SK-N-SH (cell line): ENCODE measurements around the gene SUGT1. TPM values are rescaled to one million over a fixed set of nuclear protein-coding genes. Genes with fewer than 3 reads are reported as not detected.

Experiments used
- CTCF ChIA-PET: fragments of 300-600, 350-600 bp; formaldehyde crosslinking; extraction: SDS; loops from one replicate; lab custom pipeline; 2021; lab: Yijun Ruan, JAX
- POLR2A ChIA-PET: fragments of 350-600 bp; sonication (Branson Sonifier 250); formaldehyde crosslinking; extraction: SDS; loops from one replicate; lab custom pipeline; 2020; ENCODE audit warnings: antibody characterized with exemption, inconsistent platforms; lab: Yijun Ruan, JAX
- DNase-seq: peaks from one replicate; pipeline ENCODE4 v3.0.0; 2012
- H2AFZ ChIP-seq: fragments of 200-600 bp; sonication (generic); 2 replicates; pipeline ENCODE4 v1.8.1; 2016; ENCODE audit warnings: antibody characterized with exemption, mild to moderate bottlenecking, low read depth
- H3F3A ChIP-seq: fragments of 200-600 bp; sonication (generic); replicated peaks from 2 replicates; pipeline ENCODE3; 2016; ENCODE audit warnings: antibody characterized with exemption, mild to moderate bottlenecking; ENCODE audit not compliant: insufficient read depth
- H3K27ac ChIP-seq, 2 experiments: fragments of 200-500 bp in 1 of 2; fragments of 200-600 bp in 1 of 2; sonication (Bioruptor generic) in 1 of 2; sonication (generic), shearing (Covaris generic) in 1 of 2; 2 replicates each; pipeline versions ENCODE4 v1.5.1 to v1.6.1; 2014 to 2016; ENCODE audit warnings: low read depth in 2 of 2, inconsistent platforms in 1 of 2, low read length in 1 of 2, mild to moderate bottlenecking in 1 of 2, mixed read lengths in 1 of 2
- H3K27me3 ChIP-seq: fragments of 200-600 bp; sonication (generic), shearing (Covaris generic); 2 replicates; pipeline ENCODE4 v1.6.1; 2016; ENCODE audit warnings: mixed run types; ENCODE audit not compliant: insufficient read depth
- H3K36me3 ChIP-seq, 2 experiments: fragments of 200-500 bp in 1 of 2; fragments of 200-600 bp in 1 of 2; sonication (Bioruptor generic) in 1 of 2; sonication (generic) in 1 of 2; replicated peaks in 1 of 2; 2 replicates each; pipeline versions ENCODE3 to v1.5.1; 2014 to 2016; ENCODE audit warnings: low read length in 1 of 2, mild to moderate bottlenecking in 1 of 2; ENCODE audit not compliant: insufficient read depth in 2 of 2, control insufficient read depth in 1 of 2
- H3K4me1 ChIP-seq, 2 experiments: fragments of 200-500 bp in 1 of 2; fragments of 200-600 bp in 1 of 2; sonication (Bioruptor generic) in 1 of 2; sonication (generic), shearing (Covaris generic) in 1 of 2; 2 replicates each; pipeline versions ENCODE4 v1.5.1 to v1.6.1; 2014 to 2016; ENCODE audit warnings: low read depth in 1 of 2, low read length in 1 of 2, mixed run types in 1 of 2; ENCODE audit not compliant: insufficient read depth in 2 of 2, control insufficient read depth in 1 of 2
- H3K4me2 ChIP-seq: fragments of 200-600 bp; sonication (generic), shearing (Covaris generic); 2 replicates; pipeline ENCODE4 v1.6.1; 2017; ENCODE audit warnings: mixed run types
- H3K4me3 ChIP-seq, 2 experiments: fragments of 200-500 bp in 1 of 2; fragments of 200-600 bp in 1 of 2; sonication (Bioruptor generic) in 1 of 2; sonication (generic), shearing (Covaris generic) in 1 of 2; 2 replicates each; pipeline versions ENCODE4 v1.5.1 to v1.8.1; 2014 to 2016; ENCODE audit warnings: low read depth in 2 of 2, inconsistent platforms in 1 of 2, low read length in 1 of 2, mild to moderate bottlenecking in 1 of 2, mixed read lengths in 1 of 2, moderate library complexity in 1 of 2
- H3K79me2 ChIP-seq: fragments of 200-600 bp; sonication (generic); 2 replicates; pipeline ENCODE4 v1.8.1; 2017; ENCODE audit warnings: mild to moderate bottlenecking; ENCODE audit not compliant: insufficient read depth
- H3K9ac ChIP-seq: fragments of 200-600 bp; sonication (generic); 2 replicates; pipeline ENCODE4 v1.6.1; 2017; ENCODE audit warnings: mixed run types
- H3K9me2 ChIP-seq: fragments of 200-600 bp; sonication (generic); 2 replicates; pipeline ENCODE4 v1.6.1; 2017; ENCODE audit warnings: mixed run types
- H3K9me3 ChIP-seq: fragments of 200-600 bp; sonication (generic); 2 replicates; pipeline ENCODE4 v1.6.1; 2017; ENCODE audit warnings: mixed run types, mild to moderate bottlenecking, moderate library complexity
- H4K20me1 ChIP-seq: fragments of 200-600 bp; sonication (generic); 2 replicates; pipeline ENCODE4 v1.6.1; 2017; ENCODE audit warnings: mild to moderate bottlenecking, mixed run types; ENCODE audit not compliant: insufficient read depth
- CHD2 ChIP-seq: fragments of 150-350 bp; IDR thresholded peaks from 2 replicates; pipeline ENCODE4 v1.6.1; 2018; ENCODE audit warnings: low read length; ENCODE audit not compliant: partially characterized antibody
- ELF1 ChIP-seq: IDR thresholded peaks from 2 replicates; pipeline ENCODE4 v1.4.0; 2012
- EP300 ChIP-seq, 2 experiments: IDR thresholded peaks; 2 replicates each; pipeline versions ENCODE4 v1.4.0 to v1.6.1; 2012; ENCODE audit warnings: borderline replicate concordance in 1 of 2, low read depth in 1 of 2, low read length in 1 of 2
- FOSL2 ChIP-seq: IDR thresholded peaks from 2 replicates; pipeline ENCODE4 v1.4.0; 2012; ENCODE audit warnings: low read depth, mild to moderate bottlenecking, moderate library complexity, borderline replicate concordance
- FOXM1 ChIP-seq: IDR thresholded peaks from 2 replicates; pipeline ENCODE4 v1.4.0; 2012; ENCODE audit warnings: low read depth, mild to moderate bottlenecking
- GABPA ChIP-seq: IDR thresholded peaks from 2 replicates; pipeline ENCODE4 v1.4.0; 2012; ENCODE audit warnings: low read depth, mild to moderate bottlenecking
- IRF3 ChIP-seq: fragments of 150-350 bp; IDR thresholded peaks from 2 replicates; pipeline ENCODE4 v1.6.1; 2016; ENCODE audit warnings: mild to moderate bottlenecking, low read depth, low read length
- JUND ChIP-seq: IDR thresholded peaks from 2 replicates; pipeline ENCODE4 v1.4.0; 2012
- MEF2A ChIP-seq: IDR thresholded peaks from 2 replicates; pipeline ENCODE4 v1.4.0; 2012; ENCODE audit warnings: low read depth, borderline replicate concordance
- MXI1 ChIP-seq: IDR thresholded peaks from 2 replicates; pipeline ENCODE4 v1.6.1; 2012; ENCODE audit warnings: mild to moderate bottlenecking, low read depth, low read length, improper control_type of control experiment
- NFIC ChIP-seq: IDR thresholded peaks from 2 replicates; pipeline ENCODE4 v1.4.0; 2012; ENCODE audit warnings: borderline replicate concordance
- POLR2AphosphoS5 ChIP-seq: IDR thresholded peaks from 2 replicates; pipeline ENCODE4 v1.6.1; 2012; ENCODE audit warnings: low read depth, low read length
- SMC3 ChIP-seq: IDR thresholded peaks from 2 replicates; pipeline ENCODE4 v1.6.1; 2012; ENCODE audit warnings: low read depth, low read length, improper control_type of control experiment
- TAF1 ChIP-seq: IDR thresholded peaks from 2 replicates; pipeline ENCODE4 v1.6.1; 2012; ENCODE audit warnings: low read depth, mild to moderate bottlenecking, low read length, moderate library complexity, borderline replicate concordance
- TCF12 ChIP-seq: IDR thresholded peaks from 2 replicates; pipeline ENCODE4 v1.4.0; 2012
- USF1 ChIP-seq: IDR thresholded peaks from 2 replicates; pipeline ENCODE4 v1.4.0; 2012; ENCODE audit warnings: low read depth, borderline replicate concordance
- USF2 ChIP-seq: fragments of 150-350 bp; IDR thresholded peaks from 2 replicates; pipeline ENCODE4 v1.6.1; 2017; ENCODE audit warnings: antibody characterized with exemption, low read length, low read depth, borderline replicate concordance
- ZBTB33 ChIP-seq: IDR thresholded peaks from 2 replicates; pipeline ENCODE4 v1.4.0; 2012; ENCODE audit warnings: low read depth, borderline replicate concordance
- WGBS: methylation state at CpG from one replicate; pipeline ENCODE4 v1.1.6; 2017; ENCODE audit warnings: low lambda C conversion rate; 5-methylcytosine and 5-hydroxymethylcytosine counted together
- polyA plus RNA-seq, 3 experiments: library from polyadenylated mRNA; depleted of rRNA; stranded (reverse); fragments of >200 nt; gene quantifications; 2 replicates each; pipeline ENCODE4 v1.2.3, GENCODE V29; 2012

The SUGT1 gene
- polyA plus RNA-seq, 1 of the 3 experiments (the other 2 are of a cell fraction) = 18.6 TPM

- no peaks in the 10 kb centered on the region for H3K9me2 ChIP-seq
- no peak for DNase-seq
- H4K20me1 ChIP-seq = no peaks in the 10 kb centered on the region
- 67% methylated on average over 2 of the region's 2 CpGs for WGBS
- no peak overlapping the region for H2AFZ ChIP-seq
- no peak overlapping the region for H3K9ac ChIP-seq
- CTCF ChIA-PET = interaction anchor here (0.6 to 2.3 kb wide), 4 partner anchors 32 to 123 kb away, joined by 3 to 6 read pairs (median 3); no protein-coding TSS in a partner anchor
- TF ChIP-seq FOXM1 (no peak), USF2 (no peak), MEF2A (no peak), TCF12 (no peak), CHD2 (no peak), IRF3 (no peak), SMC3 (no peak), FOSL2 (no peak), ZBTB33 (no peak), USF1 (no peak), GABPA (no peak), JUND (no peak), EP300 (IDR thresholded peaks at IDR 0.05; ENCODE audit: borderline replicate concordance in 1 of 2, low read depth in 1 of 2, low read length in 1 of 2) (no peak), NFIC (no peak), MXI1 (no peak), TAF1 (no peak), POLR2AphosphoS5 (no peak), ELF1 (no peak)
- TF ChIP-seq, all 33 proteins: peak for 0
- Histone ChIP-seq H3K27me3 (no peaks in the 10 kb centered on the region), H3K36me3 (no peaks in the 10 kb centered on the region), H3K9me3 (no peaks in the 10 kb centered on the region), H3K4me2 (no peak overlapping the region), H3K4me1 (no peaks in the 10 kb centered on the region), H3K79me2 (no peaks in the 10 kb centered on the region), H3K27ac (no peak overlapping the region), H3K4me3 (no peak overlapping the region), H3F3A (no peaks in the 10 kb centered on the region)
- POLR2A ChIA-PET = no interaction called here
Measured at GRCh38 chr13:52726258-52726657, 73.6 kb downstream of the SUGT1 start.
